Measurements from ENCODE around the gene TAGLN2.

The TAGLN2 gene

GRCh38 chr1:159924791-159925718, at the start of gene TAGLN2:
TSS of gene TAGLN2 (minus strand) at chr1:159925507. CDS start at chr1:159920509, 4,998 bp downstream.
- Histone ChIP-seq H3K27me3 (ENCODE audit: control insufficient read depth, insufficient read depth, low read length) (no peaks in the 10 kb centered on the region), H3K4me3 (ENCODE audit: low read length) (peak within 1 kb of the TSS; percentile 99), H3K4me1 (ENCODE audit: control insufficient read depth, insufficient read depth, low read length) (peaks cover 9% of the 10 kb centered on the region), H3K9ac (ENCODE audit: low read length) (peak within 1 kb of the TSS; percentile 99), H3K36me3 (ENCODE audit: control insufficient read depth, insufficient read depth, low read length) (peaks cover 6% of the 10 kb centered on the region), H3K27ac (ENCODE audit: low read depth, low read length) (peak within 1 kb of the TSS; percentile 97)

- Histone ChIP-seq H3K9ac (ENCODE audit: low read length) (no peak overlapping the region), H3K27ac (ENCODE audit: low read depth, low read length) (no peak overlapping the region), H3K4me3 (ENCODE audit: low read length) (no peak overlapping the region), H3K27me3 (ENCODE audit: control insufficient read depth, insufficient read depth, low read length) (no peaks in the 10 kb centered on the region), H3K36me3 (ENCODE audit: control insufficient read depth, insufficient read depth, low read length) (no peaks in the 10 kb centered on the region), H3K4me1 (ENCODE audit: control insufficient read depth, insufficient read depth, low read length) (peaks cover 7% of the 10 kb centered on the region)
These were observed 49.2 kb upstream of the TAGLN2 start for GRCh38 chr1:159974350-159974965.

- no peak overlapping the region for H3K27ac ChIP-seq (ENCODE audit: low read depth, low read length)
- H3K27me3 ChIP-seq (ENCODE audit: control insufficient read depth, insufficient read depth, low read length), result no peaks in the 10 kb centered on the region
- peaks cover under 1% of the 10 kb centered on the region for H3K4me1 ChIP-seq (ENCODE audit: control insufficient read depth, insufficient read depth, low read length)
- H3K4me3 ChIP-seq (ENCODE audit: low read length), result no peak overlapping the region
- no peaks in the 10 kb centered on the region for H3K36me3 ChIP-seq (ENCODE audit: control insufficient read depth, insufficient read depth, low read length)
- H3K9ac ChIP-seq (ENCODE audit: low read length), result no peak overlapping the region
These were observed 48.1 kb upstream of the TAGLN2 start for GRCh38 chr1:159973350-159973940.

- Histone ChIP-seq H3K27ac (ENCODE audit: low read depth, low read length) (no peak overlapping the region), H3K27me3 (ENCODE audit: control insufficient read depth, insufficient read depth, low read length) (no peaks in the 10 kb centered on the region)
These were observed 47.3 kb upstream of the TAGLN2 start for GRCh38 chr1:159972443-159973205.

GRCh38 chr1:159970932-159971342, 45.6 kb upstream of the TAGLN2 start:
- H3K4me1 ChIP-seq (ENCODE audit: control insufficient read depth, insufficient read depth, low read length), result no peaks in the 10 kb centered on the region
- H3K36me3 ChIP-seq (ENCODE audit: control insufficient read depth, insufficient read depth, low read length), result no peaks in the 10 kb centered on the region
- no peak overlapping the region for H3K27ac ChIP-seq (ENCODE audit: low read depth, low read length)

More at GRCh38 chr1:159972443-159973205, 47.3 kb upstream of the TAGLN2 start:
- no peak overlapping the region for H3K4me3 ChIP-seq (ENCODE audit: low read length)
- no peak overlapping the region for H3K9ac ChIP-seq (ENCODE audit: low read length)
- H3K36me3 ChIP-seq (ENCODE audit: control insufficient read depth, insufficient read depth, low read length), result no peaks in the 10 kb centered on the region
- no peaks in the 10 kb centered on the region for H3K4me1 ChIP-seq (ENCODE audit: control insufficient read depth, insufficient read depth, low read length)

GRCh38 chr1:159968901-159969300, 43.6 kb upstream of the TAGLN2 start:
- no peak overlapping the region for H3K9ac ChIP-seq (ENCODE audit: low read length)
- no peaks in the 10 kb centered on the region for H3K27me3 ChIP-seq (ENCODE audit: control insufficient read depth, insufficient read depth, low read length)
- H3K4me3 ChIP-seq (ENCODE audit: low read length), result no peak overlapping the region
- H3K27ac ChIP-seq (ENCODE audit: low read depth, low read length), result no peak overlapping the region
- H3K4me1 ChIP-seq (ENCODE audit: control insufficient read depth, insufficient read depth, low read length), result no peaks in the 10 kb centered on the region
- H3K36me3 ChIP-seq (ENCODE audit: control insufficient read depth, insufficient read depth, low read length), result no peaks in the 10 kb centered on the region

More at GRCh38 chr1:159970932-159971342, 45.6 kb upstream of the TAGLN2 start:
- no peak overlapping the region for H3K9ac ChIP-seq (ENCODE audit: low read length)
- no peaks in the 10 kb centered on the region for H3K27me3 ChIP-seq (ENCODE audit: control insufficient read depth, insufficient read depth, low read length)
- no peak overlapping the region for H3K4me3 ChIP-seq (ENCODE audit: low read length)

GRCh38 chr1:159965263-159965662, 40.0 kb upstream of the TAGLN2 start:
- Histone ChIP-seq H3K4me1 (ENCODE audit: control insufficient read depth, insufficient read depth, low read length) (no peaks in the 10 kb centered on the region), H3K36me3 (ENCODE audit: control insufficient read depth, insufficient read depth, low read length) (no peaks in the 10 kb centered on the region), H3K4me3 (ENCODE audit: low read length) (no peak overlapping the region), H3K9ac (ENCODE audit: low read length) (no peak overlapping the region), H3K27ac (ENCODE audit: low read depth, low read length) (no peak overlapping the region), H3K27me3 (ENCODE audit: control insufficient read depth, insufficient read depth, low read length) (no peaks in the 10 kb centered on the region)

- Histone ChIP-seq H3K27ac (ENCODE audit: low read depth, low read length) (no peak overlapping the region), H3K4me3 (ENCODE audit: low read length) (no peak overlapping the region), H3K4me1 (ENCODE audit: control insufficient read depth, insufficient read depth, low read length) (no peaks in the 10 kb centered on the region)
These were observed 38.8 kb upstream of the TAGLN2 start for GRCh38 chr1:159964144-159964543.

GRCh38 chr1:159962176-159962575, 36.9 kb upstream of the TAGLN2 start:
- no peak overlapping the region for H3K9ac ChIP-seq (ENCODE audit: low read length)
- no peaks in the 10 kb centered on the region for H3K27me3 ChIP-seq (ENCODE audit: control insufficient read depth, insufficient read depth, low read length)
- H3K4me1 ChIP-seq (ENCODE audit: control insufficient read depth, insufficient read depth, low read length), result no peaks in the 10 kb centered on the region
- no peaks in the 10 kb centered on the region for H3K36me3 ChIP-seq (ENCODE audit: control insufficient read depth, insufficient read depth, low read length)
- H3K27ac ChIP-seq (ENCODE audit: low read depth, low read length), result no peak overlapping the region
- H3K4me3 ChIP-seq (ENCODE audit: low read length), result no peak overlapping the region

More at GRCh38 chr1:159964144-159964543, 38.8 kb upstream of the TAGLN2 start:
- Histone ChIP-seq H3K27me3 (ENCODE audit: control insufficient read depth, insufficient read depth, low read length) (no peaks in the 10 kb centered on the region), H3K36me3 (ENCODE audit: control insufficient read depth, insufficient read depth, low read length) (no peaks in the 10 kb centered on the region), H3K9ac (ENCODE audit: low read length) (no peak overlapping the region)

- Histone ChIP-seq H3K9ac (ENCODE audit: low read length) (no peak overlapping the region), H3K36me3 (ENCODE audit: control insufficient read depth, insufficient read depth, low read length) (no peaks in the 10 kb centered on the region), H3K27me3 (ENCODE audit: control insufficient read depth, insufficient read depth, low read length) (no peaks in the 10 kb centered on the region), H3K27ac (ENCODE audit: low read depth, low read length) (no peak overlapping the region), H3K4me3 (ENCODE audit: low read length) (peak overlapping the region; percentile 59), H3K4me1 (ENCODE audit: control insufficient read depth, insufficient read depth, low read length) (no peaks in the 10 kb centered on the region)
These were observed 36.3 kb upstream of the TAGLN2 start for GRCh38 chr1:159961636-159962035.

- Histone ChIP-seq H3K36me3 (ENCODE audit: control insufficient read depth, insufficient read depth, low read length) (no peaks in the 10 kb centered on the region), H3K27ac (ENCODE audit: low read depth, low read length) (no peak overlapping the region), H3K27me3 (ENCODE audit: control insufficient read depth, insufficient read depth, low read length) (no peaks in the 10 kb centered on the region), H3K4me3 (ENCODE audit: low read length) (peak overlapping the region; percentile 59), H3K9ac (ENCODE audit: low read length) (no peak overlapping the region), H3K4me1 (ENCODE audit: control insufficient read depth, insufficient read depth, low read length) (no peaks in the 10 kb centered on the region)
These were observed 35.5 kb upstream of the TAGLN2 start for GRCh38 chr1:159960721-159961381.

Data from rectal smooth muscle tissue (tissue), 1 donor.